GM23248 (cell line): Measurements from ENCODE around the gene ACP2.

ENCODE experiments used
- EZH2 ChIP-seq: fragments of 200-600 bp; sonication (generic); IDR thresholded peaks from 2 replicates; pipeline ENCODE4 v1.6.1; 2018; ENCODE audit warnings: antibody characterized with exemption, mild to moderate bottlenecking; ENCODE audit not compliant: insufficient read depth, poor library complexity, severe bottlenecking
- EZH2phosphoT487 ChIP-seq: fragments of 200-600 bp; sonication (generic); IDR thresholded peaks from 2 replicates; pipeline ENCODE4 v1.6.1; 2018; ENCODE audit warnings: antibody characterized with exemption, moderate library complexity, mild to moderate bottlenecking, low read depth; ENCODE audit not compliant: insufficient read depth

- TF ChIP-seq EZH2 (no peak), EZH2phosphoT487 (no peak)
Measured at GRCh38 chr11:47204637-47204989, 44.0 kb downstream of the ACP2 start.
